DOHH2 (cell line): ENCODE results near the gene PLEKHB2.

Experiments
- H3F3A ChIP-seq: fragments of 200-600 bp; sonication (generic), shearing (Covaris generic); 2 replicates; pipeline ENCODE4 v1.6.0; 2016; ENCODE audit warnings: antibody characterized with exemption, mild to moderate bottlenecking; ENCODE audit not compliant: control insufficient read depth, insufficient read depth
- H3K27ac ChIP-seq: fragments of 200-600 bp; sonication (generic); 2 replicates; pipeline ENCODE4 v1.5.1; 2014; ENCODE audit warnings: low read depth, mild to moderate bottlenecking, low read length, moderate library complexity
- H3K27me3 ChIP-seq: fragments of 200-600 bp; sonication (generic); 2 replicates; pipeline ENCODE4 v1.6.1; 2014; ENCODE audit warnings: mild to moderate bottlenecking, low read length, mixed read lengths; ENCODE audit not compliant: control insufficient read depth
- H3K36me3 ChIP-seq: fragments of 200-600 bp; sonication (generic); 2 replicates; pipeline ENCODE4 v1.6.1; 2014; ENCODE audit warnings: mild to moderate bottlenecking, low read length, moderate library complexity, mixed read lengths; ENCODE audit not compliant: control insufficient read depth
- H3K4me1 ChIP-seq: fragments of 200-600 bp; sonication (generic); 2 replicates; pipeline ENCODE4 v1.6.1; 2014; ENCODE audit warnings: mild to moderate bottlenecking, low read length, mixed read lengths; ENCODE audit not compliant: control insufficient read depth
- H3K4me2 ChIP-seq: fragments of 200-600 bp; sonication (generic); 2 replicates; pipeline ENCODE4 v1.6.0; 2014; ENCODE audit warnings: mild to moderate bottlenecking, low read length, moderate library complexity
- H3K4me3 ChIP-seq: fragments of 200-600 bp; sonication (generic); 2 replicates; pipeline ENCODE4 v1.5.1; 2014; ENCODE audit warnings: mild to moderate bottlenecking, low read length, mixed read lengths
- H3K79me2 ChIP-seq: fragments of 200-600 bp; sonication (generic); 2 replicates; pipeline ENCODE4 v1.6.1; 2014; ENCODE audit warnings: mild to moderate bottlenecking, low read length, mixed read lengths; ENCODE audit not compliant: control insufficient read depth
- H3K9me2 ChIP-seq: fragments of 200-600 bp; sonication (generic); replicated peaks from 2 replicates; pipeline ENCODE4 v1.6.1; 2014; ENCODE audit warnings: mild to moderate bottlenecking, low read length, mixed read lengths; ENCODE audit not compliant: control insufficient read depth
- H3K9me3 ChIP-seq: fragments of 200-600 bp; sonication (generic); 2 replicates; pipeline ENCODE4 v1.6.1; 2014; ENCODE audit warnings: antibody characterized with exemption, low read length, mixed read lengths; ENCODE audit not compliant: control insufficient read depth, insufficient read depth
- H4K20me1 ChIP-seq: fragments of 200-600 bp; sonication (generic); 2 replicates; pipeline ENCODE4 v1.6.0; 2014; ENCODE audit warnings: low read depth, mild to moderate bottlenecking, antibody characterized with exemption, low read length, moderate library complexity; ENCODE audit not compliant: control insufficient read depth, insufficient read depth
- EZH2phosphoT487 ChIP-seq: fragments of 200-600 bp; sonication (generic); IDR thresholded peaks from 2 replicates; pipeline ENCODE4 v1.6.1; 2017; ENCODE audit warnings: borderline replicate concordance, mild to moderate bottlenecking, antibody characterized with exemption, low read length, moderate library complexity, mixed read lengths
- TF ChIP-seq, protein P1 (sequence below): fragments of 200-600 bp; sonication (generic); IDR thresholded peaks from one replicate; pipeline ENCODE4 v1.5.1; 2014; ENCODE audit warnings: antibody characterized with exemption, mild to moderate bottlenecking, low read depth, low read length; ENCODE audit not compliant: poor library complexity, severe bottlenecking

The PLEKHB2 gene

DNA sequence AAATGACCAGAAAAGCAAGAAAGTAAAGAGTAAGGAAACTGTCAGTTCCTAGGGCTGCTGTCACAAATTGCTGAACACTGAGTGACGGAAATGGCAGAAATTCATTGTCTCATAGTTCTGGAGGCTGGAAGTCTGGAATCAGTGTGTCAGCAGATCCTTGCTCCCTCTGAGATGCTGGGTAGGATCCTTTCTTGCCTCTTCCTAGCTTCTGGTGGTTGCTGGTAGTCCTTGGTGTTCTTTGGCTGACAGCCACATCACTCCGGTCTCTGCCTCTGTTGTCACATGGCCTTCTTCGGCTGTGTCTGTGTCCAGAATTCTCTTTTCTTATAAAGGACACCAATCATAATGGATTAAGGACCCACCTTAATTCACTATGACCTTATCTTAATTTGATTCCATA lies 21.9 kb downstream of the PLEKHB2 start:
- Histone ChIP-seq H3K4me2 (no peak overlapping the region), H3K36me3 (peaks cover 84% of the 10 kb centered on the region), H3K79me2 (peaks cover 25% of the 10 kb centered on the region), H4K20me1 (peaks cover 6% of the 10 kb centered on the region; the same call in 1 of the 2 replicates), H3K4me1 (no peaks in the 10 kb centered on the region), H3F3A (no peaks in the 10 kb centered on the region), H3K27ac (no peak overlapping the region), H3K4me3 (no peak overlapping the region), H3K9me2 (no peaks in the 10 kb centered on the region), H3K27me3 (no peaks in the 10 kb centered on the region), H3K9me3 (no peaks in the 10 kb centered on the region)
- TF ChIP-seq, protein P1, sequence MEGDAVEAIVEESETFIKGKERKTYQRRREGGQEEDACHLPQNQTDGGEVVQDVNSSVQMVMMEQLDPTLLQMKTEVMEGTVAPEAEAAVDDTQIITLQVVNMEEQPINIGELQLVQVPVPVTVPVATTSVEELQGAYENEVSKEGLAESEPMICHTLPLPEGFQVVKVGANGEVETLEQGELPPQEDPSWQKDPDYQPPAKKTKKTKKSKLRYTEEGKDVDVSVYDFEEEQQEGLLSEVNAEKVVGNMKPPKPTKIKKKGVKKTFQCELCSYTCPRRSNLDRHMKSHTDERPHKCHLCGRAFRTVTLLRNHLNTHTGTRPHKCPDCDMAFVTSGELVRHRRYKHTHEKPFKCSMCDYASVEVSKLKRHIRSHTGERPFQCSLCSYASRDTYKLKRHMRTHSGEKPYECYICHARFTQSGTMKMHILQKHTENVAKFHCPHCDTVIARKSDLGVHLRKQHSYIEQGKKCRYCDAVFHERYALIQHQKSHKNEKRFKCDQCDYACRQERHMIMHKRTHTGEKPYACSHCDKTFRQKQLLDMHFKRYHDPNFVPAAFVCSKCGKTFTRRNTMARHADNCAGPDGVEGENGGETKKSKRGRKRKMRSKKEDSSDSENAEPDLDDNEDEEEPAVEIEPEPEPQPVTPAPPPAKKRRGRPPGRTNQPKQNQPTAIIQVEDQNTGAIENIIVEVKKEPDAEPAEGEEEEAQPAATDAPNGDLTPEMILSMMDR, result no peak
- no peak for TF ChIP-seq EZH2phosphoT487

DNA sequence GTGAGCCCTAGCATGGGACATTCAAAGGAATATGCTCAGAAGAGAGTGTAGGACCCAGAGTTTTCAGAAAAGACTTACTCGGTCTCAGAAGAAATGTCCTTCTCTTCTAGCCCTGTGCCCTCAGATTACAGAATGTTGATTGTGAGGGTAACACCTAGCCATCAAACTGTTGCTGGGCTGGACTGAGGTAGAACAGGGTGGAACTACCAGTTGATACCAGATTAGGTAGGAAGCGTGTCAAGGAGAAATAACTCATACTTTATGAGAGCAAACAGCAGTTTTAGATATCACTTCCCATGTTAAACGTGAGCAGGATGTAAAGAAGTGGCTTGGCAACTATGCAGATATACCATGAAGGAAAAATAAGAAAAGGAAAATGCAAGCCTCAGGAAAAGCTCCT lies 22.8 kb downstream of the PLEKHB2 start:
- H3K79me2 ChIP-seq, result peaks cover 16% of the 10 kb centered on the region
- no peak overlapping the region for H3K4me3 ChIP-seq
- H3K27me3 ChIP-seq, result no peaks in the 10 kb centered on the region
- H3K9me3 ChIP-seq, result no peaks in the 10 kb centered on the region
- TF ChIP-seq EZH2phosphoT487, result no peak
- TF ChIP-seq, protein P1, result no peak
- H3K27ac ChIP-seq, result no peak overlapping the region
- H3K4me2 ChIP-seq, result no peak overlapping the region
- H3K4me1 ChIP-seq, result no peaks in the 10 kb centered on the region
- H4K20me1 ChIP-seq, result peaks cover 6% of the 10 kb centered on the region; the same call in 1 of the 2 replicates
- H3K36me3 ChIP-seq, result peaks cover 84% of the 10 kb centered on the region
- H3F3A ChIP-seq, result no peaks in the 10 kb centered on the region
- no peaks in the 10 kb centered on the region for H3K9me2 ChIP-seq

DNA sequence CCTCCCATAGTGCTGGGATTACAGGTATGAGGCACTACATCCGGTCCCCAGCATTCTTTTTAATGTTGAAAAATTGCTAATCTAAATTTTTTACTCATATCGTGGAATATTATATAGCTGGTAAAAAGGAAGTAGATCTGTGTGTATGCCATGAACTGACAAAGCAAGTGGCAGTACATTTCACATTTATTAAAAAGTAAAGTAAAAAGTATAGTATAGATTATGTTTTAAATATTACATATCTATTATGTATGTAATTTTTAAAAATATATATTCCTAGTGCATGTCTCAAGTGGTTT lies 25.1 kb downstream of the PLEKHB2 start:
- no peaks in the 10 kb centered on the region for H3K79me2 ChIP-seq
- no peaks in the 10 kb centered on the region for H3K4me1 ChIP-seq
- no peaks in the 10 kb centered on the region for H3K27me3 ChIP-seq
- no peaks in the 10 kb centered on the region for H3K9me2 ChIP-seq
- no peak for TF ChIP-seq EZH2phosphoT487
- TF ChIP-seq, protein P1, result no peak
- H3K36me3 ChIP-seq, result peaks cover 82% of the 10 kb centered on the region
- no peak overlapping the region for H3K4me3 ChIP-seq
- H3K27ac ChIP-seq, result no peak overlapping the region
- H3K4me2 ChIP-seq, result no peak overlapping the region
- no peaks in the 10 kb centered on the region for H4K20me1 ChIP-seq
- H3K9me3 ChIP-seq, result no peaks in the 10 kb centered on the region
- no peaks in the 10 kb centered on the region for H3F3A ChIP-seq

DNA sequence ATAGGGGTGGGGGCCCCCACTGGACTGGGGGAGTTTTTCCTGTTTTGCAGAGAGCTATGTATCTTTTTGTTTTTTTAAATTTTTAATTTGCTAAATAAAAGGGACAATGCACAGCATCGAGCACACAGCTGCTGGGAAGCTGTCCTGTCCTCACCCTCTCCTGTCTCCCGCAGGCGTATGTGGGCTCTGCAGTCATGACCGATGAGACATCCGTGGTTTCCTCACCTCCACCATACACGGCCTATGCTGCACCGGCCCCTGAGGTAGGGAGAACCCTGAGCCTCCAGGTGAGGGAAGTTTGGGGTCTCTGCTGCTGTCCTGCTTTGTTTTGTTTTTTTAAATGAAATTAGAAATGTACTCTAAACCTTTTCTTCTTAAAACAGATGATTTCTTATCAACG lies 27.6 kb downstream of the PLEKHB2 start:
- Histone ChIP-seq H3K9me2 (no peaks in the 10 kb centered on the region), H3K27me3 (no peaks in the 10 kb centered on the region), H4K20me1 (no peaks in the 10 kb centered on the region), H3K4me2 (no peak overlapping the region), H3K9me3 (no peaks in the 10 kb centered on the region), H3K4me1 (no peaks in the 10 kb centered on the region), H3K4me3 (no peak overlapping the region), H3F3A (no peaks in the 10 kb centered on the region), H3K36me3 (peaks cover 58% of the 10 kb centered on the region), H3K27ac (no peak overlapping the region), H3K79me2 (no peaks in the 10 kb centered on the region; the same call in 1 of the 2 replicates)
- TF ChIP-seq EZH2phosphoT487, result no peak
- TF ChIP-seq, protein P1, result no peak
